Mucosa of rectum (tissue), 2 donors: ENCODE measurements around the gene SDC3.

Experiments
- H3K27ac ChIP-seq, 2 donors: one replicate each; pipeline ENCODE4 v1.7.0; 2013; ENCODE audit warnings: inconsistent platforms in 2 of 2, low read depth in 2 of 2, low read length in 2 of 2
- H3K27me3 ChIP-seq, 2 donors: one replicate each; pipeline ENCODE4 v1.7.0; 2013; ENCODE audit warnings: low read length in 2 of 2; ENCODE audit not compliant: control insufficient read depth in 2 of 2, insufficient read depth in 2 of 2
- H3K36me3 ChIP-seq, 2 donors: one replicate each; pipeline ENCODE4 v1.7.0; 2013; ENCODE audit warnings: low read length in 2 of 2; ENCODE audit not compliant: control insufficient read depth in 2 of 2, insufficient read depth in 2 of 2
- H3K4me1 ChIP-seq, 2 donors: one replicate each; pipeline ENCODE4 v1.7.0; 2013; ENCODE audit warnings: low read length in 2 of 2, mild to moderate bottlenecking in 1 of 2; ENCODE audit not compliant: control insufficient read depth in 2 of 2, insufficient read depth in 2 of 2
- H3K4me3 ChIP-seq, 2 donors: one replicate each; pipeline ENCODE4 v1.7.0; 2013; ENCODE audit warnings: low read length in 2 of 2
- H3K9ac ChIP-seq, 2 donors: one replicate each; pipeline ENCODE4 v1.7.0; 2013; ENCODE audit warnings: low read length in 2 of 2, low read depth in 1 of 2, mild to moderate bottlenecking in 1 of 2
- H3K9me3 ChIP-seq, 2 donors: one replicate each; pipeline ENCODE4 v1.7.0; 2013; ENCODE audit warnings: low read length in 2 of 2; ENCODE audit not compliant: control insufficient read depth in 2 of 2
- donor health status: healthy.
- donor health status: Normal muscosa, but diverticular disease.

SDC3 gene

DNA sequence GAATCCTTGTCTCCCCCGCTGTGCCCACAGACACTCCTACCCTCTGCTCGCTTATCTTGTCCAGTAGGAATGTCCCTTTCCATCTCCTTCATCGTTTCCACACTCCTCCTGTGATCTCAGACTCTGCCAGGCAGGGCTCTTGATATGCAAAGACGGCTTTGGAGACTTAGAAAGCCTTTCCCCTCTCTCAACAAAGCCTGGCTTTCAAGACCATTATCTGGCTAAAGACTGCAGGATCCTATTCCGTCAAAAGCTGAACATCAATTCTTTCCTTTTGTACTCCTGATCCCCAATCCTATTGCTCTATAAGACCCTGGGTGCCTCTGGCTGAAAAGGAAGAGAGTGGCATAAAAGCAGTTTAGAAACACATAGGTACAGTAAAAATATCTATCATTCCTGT is 63.9 kb downstream of the SDC3 start:
- H3K4me1 ChIP-seq: peaks cover 2 to 7% of the 10 kb centered on the region in 2 donors
- H3K27ac ChIP-seq: no peak overlapping the region
- no peak overlapping the region for H3K4me3 ChIP-seq
- H3K9ac ChIP-seq: no peak overlapping the region
- peaks cover 0 to 4% of the 10 kb centered on the region in 2 donors for H3K27me3 ChIP-seq
- H3K9me3 ChIP-seq: no peaks in the 10 kb centered on the region
- no peaks in the 10 kb centered on the region for H3K36me3 ChIP-seq

DNA sequence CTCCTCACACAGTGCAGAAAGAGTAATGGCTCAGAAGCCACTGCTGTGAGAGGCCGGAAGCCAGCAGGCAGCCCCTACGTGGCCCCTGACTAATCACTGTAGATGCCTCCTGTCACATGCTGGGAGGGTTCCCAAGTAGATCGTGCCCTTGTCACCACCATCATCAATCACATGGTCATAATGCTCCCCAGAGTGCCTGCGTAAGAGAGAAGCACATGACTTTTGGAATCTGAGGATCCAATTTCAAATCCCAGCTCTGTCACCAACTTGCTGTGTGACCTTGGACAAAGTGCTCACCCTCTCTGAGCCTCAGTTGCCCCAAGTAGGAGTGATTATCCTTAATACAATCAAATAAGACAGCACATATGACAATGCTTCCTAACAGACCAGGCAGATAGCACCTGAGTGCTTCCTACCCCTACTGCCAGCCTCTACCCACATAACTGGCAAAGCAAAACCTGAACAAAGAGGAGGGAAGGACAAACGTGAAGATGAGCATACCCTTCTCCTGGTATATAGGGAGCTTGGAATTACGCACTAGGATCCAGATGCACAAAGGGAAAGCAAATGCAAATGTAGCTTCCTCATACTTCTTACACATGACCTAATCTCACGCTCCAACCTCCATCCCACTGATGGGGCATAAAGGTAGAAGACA is 65.7 kb downstream of the SDC3 start:
- Histone ChIP-seq H3K27me3 (peaks cover 0 to 4% of the 10 kb centered on the region in 2 donors), H3K4me3 (no peak overlapping the region), H3K4me1 (peaks cover 2 to 7% of the 10 kb centered on the region in 2 donors), H3K27ac (no peak overlapping the region), H3K36me3 (no peaks in the 10 kb centered on the region), H3K9ac (no peak overlapping the region), H3K9me3 (no peaks in the 10 kb centered on the region)

DNA sequence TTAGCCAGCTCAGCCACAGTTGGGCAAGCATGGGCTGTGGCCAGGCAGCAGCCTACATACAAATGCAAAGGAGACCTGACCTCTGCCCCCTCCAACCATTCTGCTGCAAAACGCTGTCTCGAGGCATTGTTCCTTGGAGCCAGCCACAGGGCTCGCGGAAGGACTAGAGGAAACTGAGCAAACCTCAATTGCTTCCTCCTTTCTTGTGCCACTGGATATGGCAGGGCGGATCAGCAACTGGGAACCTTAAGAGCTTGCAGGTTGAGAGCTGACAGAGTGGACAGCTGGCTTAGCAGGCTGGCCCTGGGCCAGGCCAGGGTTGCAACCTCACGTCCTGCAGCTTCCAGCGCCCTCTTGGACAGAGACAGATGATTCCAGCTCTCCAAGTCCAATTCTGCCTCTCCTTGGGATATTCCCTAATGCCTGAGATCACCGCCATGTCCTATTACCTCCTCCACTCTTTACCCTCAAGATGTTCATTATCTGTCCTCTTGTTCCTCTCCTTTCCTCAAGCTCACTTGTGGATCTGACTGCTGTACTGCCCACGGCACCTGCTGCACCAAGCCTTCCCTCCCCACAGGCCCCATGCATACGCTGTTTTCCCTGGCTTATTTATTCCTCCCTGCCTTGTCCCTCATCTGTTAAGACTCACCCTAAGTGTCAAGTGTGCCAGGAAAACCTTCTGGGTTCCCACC is 67.5 kb downstream of the SDC3 start:
- no peaks in the 10 kb centered on the region for H3K36me3 ChIP-seq
- H3K9ac ChIP-seq: no peak overlapping the region
- no peak overlapping the region for H3K4me3 ChIP-seq
- no peaks in the 10 kb centered on the region for H3K9me3 ChIP-seq
- no peak overlapping the region for H3K27ac ChIP-seq
- H3K27me3 ChIP-seq: peaks cover 0 to 2% of the 10 kb centered on the region in 2 donors
- H3K4me1 ChIP-seq: no peaks in the 10 kb centered on the region

GRCh38 chr1:30839827-30840359 is 68.7 kb downstream of the SDC3 start:
- no peaks in the 10 kb centered on the region for H3K4me1 ChIP-seq
- no peaks in the 10 kb centered on the region for H3K36me3 ChIP-seq
- peaks cover 0 to 2% of the 10 kb centered on the region in 2 donors for H3K27me3 ChIP-seq
- H3K27ac ChIP-seq: no peak overlapping the region
- H3K9ac ChIP-seq: no peak overlapping the region
- no peaks in the 10 kb centered on the region for H3K9me3 ChIP-seq
- no peak overlapping the region for H3K4me3 ChIP-seq

- H3K36me3 ChIP-seq: no peaks in the 10 kb centered on the region
Measured at GRCh38 chr1:30838996-30839395, 69.6 kb downstream of the SDC3 start.

GRCh38 chr1:30837653-30838052 is 70.9 kb downstream of the SDC3 start:
- no peaks in the 10 kb centered on the region for H3K4me1 ChIP-seq
- no peak overlapping the region for H3K4me3 ChIP-seq
- no peaks in the 10 kb centered on the region for H3K9me3 ChIP-seq
- H3K9ac ChIP-seq: no peak overlapping the region
- H3K27me3 ChIP-seq: peaks cover 0 to 2% of the 10 kb centered on the region in 2 donors
- no peaks in the 10 kb centered on the region for H3K36me3 ChIP-seq
- no peak overlapping the region for H3K27ac ChIP-seq

More at GRCh38 chr1:30838996-30839395, 69.6 kb downstream of the SDC3 start:
- Histone ChIP-seq H3K27me3 (peaks cover 0 to 2% of the 10 kb centered on the region in 2 donors), H3K4me3 (no peak overlapping the region), H3K9ac (no peak overlapping the region), H3K9me3 (no peaks in the 10 kb centered on the region), H3K27ac (no peak overlapping the region), H3K4me1 (no peaks in the 10 kb centered on the region)

DNA sequence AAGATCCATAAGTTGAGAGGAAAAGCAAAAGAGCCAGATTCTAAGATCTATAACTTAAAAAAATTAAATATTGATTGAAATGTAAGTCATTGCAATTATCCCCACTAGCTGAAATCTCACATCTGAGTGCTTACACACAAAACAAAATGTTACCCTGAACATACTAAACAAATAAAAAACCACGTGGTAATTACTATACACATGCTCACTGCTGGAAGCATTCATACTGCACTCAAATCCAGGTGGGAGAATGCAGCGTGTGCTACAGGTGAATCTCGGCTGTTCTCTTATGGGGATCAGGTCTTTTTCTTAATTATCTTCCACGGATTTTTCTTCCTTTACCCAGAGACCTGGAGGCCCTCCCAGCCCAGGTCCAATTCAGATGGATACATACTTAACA is 74.3 kb downstream of the SDC3 start:
- Histone ChIP-seq H3K9me3 (no peaks in the 10 kb centered on the region), H3K27ac (no peak overlapping the region), H3K4me1 (no peaks in the 10 kb centered on the region), H3K36me3 (no peaks in the 10 kb centered on the region), H3K27me3 (peaks cover 0 to 2% of the 10 kb centered on the region in 2 donors), H3K4me3 (no peak overlapping the region), H3K9ac (no peak overlapping the region)

- H3K36me3 ChIP-seq: no peaks in the 10 kb centered on the region
- no peak overlapping the region for H3K4me3 ChIP-seq
- H3K9me3 ChIP-seq: no peaks in the 10 kb centered on the region
- H3K27me3 ChIP-seq: peaks cover 0 to 2% of the 10 kb centered on the region in 2 donors
- no peak overlapping the region for H3K9ac ChIP-seq
- H3K4me1 ChIP-seq: no peaks in the 10 kb centered on the region
- H3K27ac ChIP-seq: no peak overlapping the region
Measured at GRCh38 chr1:30830537-30830936, 78.0 kb downstream of the SDC3 start.

DNA sequence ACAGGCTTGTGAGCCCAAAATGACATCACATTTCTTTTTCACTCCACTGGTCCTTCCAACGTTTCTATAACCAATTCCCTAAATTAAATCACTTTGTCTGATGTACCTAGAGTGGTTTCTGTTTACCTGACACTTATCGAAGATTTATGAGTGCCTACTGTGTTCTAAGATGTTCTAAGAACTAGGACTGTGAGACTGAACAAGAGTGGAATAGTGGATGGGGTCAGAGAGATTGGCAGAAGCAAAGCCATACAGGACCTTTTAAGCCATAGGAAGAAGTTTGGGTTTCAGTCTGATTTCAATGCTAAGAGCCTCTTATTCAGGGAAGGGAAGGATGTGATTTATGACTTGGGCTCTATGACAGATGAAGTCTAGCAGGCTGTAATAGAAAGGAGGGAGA is 78.7 kb downstream of the SDC3 start:
- H3K9me3 ChIP-seq: no peaks in the 10 kb centered on the region
- H3K27me3 ChIP-seq: peaks cover 0 to 6% of the 10 kb centered on the region in 2 donors
- no peaks in the 10 kb centered on the region for H3K36me3 ChIP-seq
- H3K4me3 ChIP-seq: no peak overlapping the region
- H3K4me1 ChIP-seq: peaks cover 0 to 2% of the 10 kb centered on the region in 2 donors
- H3K27ac ChIP-seq: no peak overlapping the region
- no peak overlapping the region for H3K9ac ChIP-seq

DNA sequence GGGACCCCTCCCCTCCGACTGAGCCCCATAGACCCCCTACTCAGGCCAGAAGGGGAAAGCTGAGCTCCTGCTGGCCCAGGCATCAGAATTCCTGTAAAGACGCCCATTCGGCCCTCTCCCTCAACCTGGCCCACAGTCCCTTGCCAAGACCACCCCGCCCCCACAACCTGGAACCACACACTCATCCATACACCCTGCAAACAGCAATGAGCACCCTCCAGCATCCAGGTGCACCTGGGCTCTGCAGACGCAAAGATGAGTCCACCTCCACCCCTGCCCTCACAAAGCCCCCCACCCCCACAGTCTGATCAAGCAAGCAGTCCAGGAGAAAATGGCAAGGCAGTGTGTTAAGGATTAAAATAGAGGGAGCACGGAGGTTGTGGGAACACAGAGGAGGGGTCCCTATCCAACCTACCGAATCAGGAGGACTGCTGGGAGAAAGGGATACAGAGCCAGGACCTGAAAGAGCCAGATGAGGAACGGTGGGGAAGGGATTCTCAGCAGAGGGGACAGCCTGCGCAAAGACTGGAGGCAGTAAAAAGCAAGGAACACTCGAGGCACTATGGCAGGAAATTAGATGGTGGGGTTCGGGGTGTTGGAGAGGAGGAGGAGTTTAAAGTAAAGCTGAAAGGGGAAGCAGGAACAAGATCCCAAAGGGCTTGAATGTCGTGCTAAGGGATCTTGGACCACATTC is 83.7 kb downstream of the SDC3 start:
- H3K27me3 ChIP-seq: peaks cover 0 to 6% of the 10 kb centered on the region in 2 donors
- no peaks in the 10 kb centered on the region for H3K9me3 ChIP-seq
- H3K36me3 ChIP-seq: no peaks in the 10 kb centered on the region
- H3K4me1 ChIP-seq: peaks cover 19 to 23% of the 10 kb centered on the region in 2 donors
- H3K27ac ChIP-seq: peak overlapping the region in 1 of 2 donors; percentile 28
- H3K4me3 ChIP-seq: peak overlapping the region; percentile 53 to 65
- H3K9ac ChIP-seq: no peak overlapping the region
